Glomerular endothelial cell (primary cell): ENCODE data around the gene REPS1. TPM values are rescaled to one million over a fixed set of nuclear protein-coding genes. Genes with fewer than 3 reads are reported as not detected.
A peak's percentile ranks its signal among the peaks of the same experiment; 100 is the strongest.

Source experiments
- DNase-seq: peaks from one replicate; pipeline ENCODE4 v3.0.0-alpha.2; 2011; ENCODE audit warnings: low read depth, low spot score; ENCODE audit errors: extremely low read depth
- total RNA-seq: library from RNA; depleted of rRNA; stranded (reverse); fragments of >200 nt; gene quantifications from 2 replicates; pipeline ENCODE4 v1.2.3, GENCODE V29; 2015

Gene REPS1
- total RNA-seq, 1 donor from 2014 or later: 32.1 TPM

- no peak for DNase-seq
These were observed 14.4 kb downstream of the REPS1 start for GRCh38 chr6:138973466-138974153.

GRCh38 chr6:138972226-138972665 lies 15.8 kb downstream of the REPS1 start:
- no peak for DNase-seq

GRCh38 chr6:138971601-138972000 lies 16.5 kb downstream of the REPS1 start:
- DNase-seq: no peak

- peak; percentile 75 for DNase-seq
These were observed 17.1 kb downstream of the REPS1 start for GRCh38 chr6:138970856-138971425.

DNA sequence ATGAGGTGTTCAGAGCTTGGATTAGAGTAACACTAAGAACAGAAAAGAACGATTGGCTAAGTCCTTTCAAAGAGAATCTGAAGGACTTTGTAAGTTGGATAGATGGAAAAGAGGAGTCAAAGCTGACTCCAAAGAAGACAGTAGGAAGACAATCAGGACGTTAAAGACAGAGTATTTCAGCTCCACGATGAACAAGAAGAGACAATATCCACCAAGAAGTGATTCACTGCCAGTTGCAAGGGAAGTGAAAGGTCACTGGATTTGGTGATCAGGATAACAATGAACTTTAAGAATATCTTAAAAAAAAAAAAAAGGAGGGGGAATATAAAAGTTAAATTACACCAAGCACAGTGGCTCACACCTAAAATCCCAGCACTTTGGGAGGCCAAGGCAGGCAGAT lies 17.9 kb downstream of the REPS1 start:
- no peak for DNase-seq

DNA sequence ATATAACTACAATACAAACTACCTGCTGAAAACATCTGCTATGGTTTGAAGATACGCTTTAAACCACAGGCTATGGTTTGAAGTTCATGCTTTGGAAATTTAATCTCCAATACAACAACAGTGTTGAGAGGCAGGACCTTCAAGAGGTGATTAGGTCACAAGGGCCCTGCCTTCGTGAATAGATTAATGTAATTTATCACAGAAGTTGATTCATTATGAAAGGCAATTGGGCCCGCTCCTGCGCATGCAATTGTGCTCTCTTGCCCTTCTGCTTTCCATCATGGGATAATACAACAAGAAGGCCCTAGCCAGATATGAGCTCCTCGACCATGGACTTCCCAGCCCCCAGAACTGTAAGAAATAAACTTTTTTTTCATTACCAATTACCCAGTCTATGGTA lies 21.2 kb downstream of the REPS1 start:
- DNase-seq: no peak

DNA sequence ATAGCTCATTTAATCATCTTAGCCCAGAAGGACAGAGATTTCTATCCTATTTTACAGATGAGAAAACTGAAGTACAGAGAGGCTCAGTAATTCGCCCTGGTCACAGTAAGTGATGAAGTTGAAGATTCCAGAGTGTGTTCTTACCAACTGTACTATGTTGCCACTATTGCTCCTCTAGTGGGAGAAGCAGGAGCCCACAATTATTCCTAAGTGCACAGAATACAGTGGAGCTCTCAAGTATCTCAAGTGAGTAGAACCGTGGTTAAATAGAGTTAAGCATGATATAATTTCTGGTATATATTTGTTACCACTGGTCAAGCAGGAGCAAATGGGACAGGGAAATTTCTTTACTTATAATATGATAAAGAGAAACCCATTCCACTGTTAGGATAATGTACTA lies 22.1 kb downstream of the REPS1 start:
- no peak for DNase-seq

DNA sequence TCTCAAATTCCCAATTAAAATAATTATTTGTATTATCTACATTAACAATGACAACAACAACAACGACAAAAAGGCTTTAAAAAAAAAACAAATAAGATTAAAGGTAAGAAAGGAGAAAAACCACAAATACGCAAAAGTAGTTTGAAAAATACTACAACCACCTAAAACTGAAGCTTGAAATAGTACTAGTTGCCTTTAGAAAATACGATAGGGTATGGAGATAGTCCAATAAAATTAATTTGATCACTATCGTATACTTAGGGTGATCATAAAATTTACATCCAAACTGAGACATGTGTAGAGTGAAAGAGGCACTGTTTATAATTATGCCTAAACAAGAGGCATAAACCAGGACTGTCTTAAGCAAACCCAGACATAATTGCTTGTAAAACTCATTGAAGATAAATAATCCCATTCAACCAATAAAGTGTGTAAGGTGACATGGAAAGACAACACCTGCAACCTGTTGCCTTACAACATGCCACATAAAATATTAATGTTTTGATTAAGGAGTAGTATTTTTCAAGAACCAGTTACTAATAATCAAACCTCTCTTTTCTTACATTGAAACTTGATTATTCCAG lies 22.7 kb downstream of the REPS1 start:
- DNase-seq: no peak

GRCh38 chr6:138964012-138964411 lies 24.0 kb downstream of the REPS1 start:
- no peak for DNase-seq

DNA sequence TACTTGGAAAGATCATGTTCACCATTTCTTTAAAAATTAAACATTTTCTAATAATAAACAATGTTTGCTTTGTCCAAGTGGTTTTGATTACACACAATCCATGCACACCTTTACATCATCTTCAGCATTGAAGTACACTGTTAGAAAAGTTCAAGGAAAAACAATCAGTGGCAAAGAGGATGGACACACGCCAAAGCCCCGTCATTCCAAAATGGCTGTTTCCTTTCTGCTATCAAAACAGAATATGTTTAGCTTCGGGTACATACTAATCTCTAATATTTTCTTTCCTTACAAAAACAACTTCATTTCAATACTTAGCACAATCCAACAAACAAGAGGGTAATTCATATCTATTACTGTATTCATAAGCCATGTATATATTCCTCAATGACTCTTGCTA lies 24.5 kb downstream of the REPS1 start:
- DNase-seq: no peak

DNA sequence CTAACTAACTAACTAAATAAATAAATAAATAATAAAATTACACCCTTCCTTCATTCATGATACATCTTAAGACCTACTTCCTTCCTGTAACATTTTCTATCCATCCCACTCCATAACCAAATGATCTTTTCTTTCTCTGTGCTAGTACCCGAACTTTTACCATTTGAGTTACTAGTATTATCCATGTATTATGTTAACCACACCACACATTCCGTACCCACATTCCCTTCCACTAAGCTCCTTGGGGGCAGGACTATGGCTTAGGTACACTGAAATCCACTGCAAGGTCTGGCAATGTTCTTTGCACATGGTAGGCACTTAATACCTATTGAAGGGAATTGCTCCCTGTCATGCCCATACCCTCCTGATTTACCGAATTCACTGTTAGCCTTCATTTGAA lies 24.9 kb downstream of the REPS1 start:
- no peak for DNase-seq

GRCh38 chr6:138959521-138959920 lies 28.5 kb downstream of the REPS1 start:
- DNase-seq: no peak

- DNase-seq: no peak
These were observed 29.5 kb downstream of the REPS1 start for GRCh38 chr6:138958595-138958994.

DNA sequence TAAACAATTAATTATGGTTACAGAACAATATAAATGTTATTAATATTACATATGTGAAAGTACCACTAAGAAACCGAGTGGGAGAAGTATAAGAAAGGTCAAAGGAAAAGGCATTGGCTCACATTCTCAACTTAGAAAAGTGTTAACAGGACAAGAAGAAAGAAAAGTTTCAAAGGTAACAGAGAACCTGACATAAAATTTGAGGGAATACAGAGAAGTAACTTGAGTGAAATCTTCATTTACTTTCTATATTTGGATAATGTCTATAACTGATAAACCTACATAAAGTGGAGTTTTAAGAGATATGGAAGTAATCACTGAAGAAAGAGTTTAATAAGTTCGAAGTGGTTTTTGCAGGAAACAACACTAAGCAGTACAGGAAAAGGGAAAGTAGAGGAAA lies 30.1 kb downstream of the REPS1 start:
- no peak for DNase-seq

- DNase-seq: no peak
These were observed 30.6 kb downstream of the REPS1 start for GRCh38 chr6:138957484-138957883.

GRCh38 chr6:138956244-138956924 lies 31.7 kb downstream of the REPS1 start:
- no peak for DNase-seq

GRCh38 chr6:138955262-138955661 lies 32.8 kb downstream of the REPS1 start:
- no peak for DNase-seq

DNA sequence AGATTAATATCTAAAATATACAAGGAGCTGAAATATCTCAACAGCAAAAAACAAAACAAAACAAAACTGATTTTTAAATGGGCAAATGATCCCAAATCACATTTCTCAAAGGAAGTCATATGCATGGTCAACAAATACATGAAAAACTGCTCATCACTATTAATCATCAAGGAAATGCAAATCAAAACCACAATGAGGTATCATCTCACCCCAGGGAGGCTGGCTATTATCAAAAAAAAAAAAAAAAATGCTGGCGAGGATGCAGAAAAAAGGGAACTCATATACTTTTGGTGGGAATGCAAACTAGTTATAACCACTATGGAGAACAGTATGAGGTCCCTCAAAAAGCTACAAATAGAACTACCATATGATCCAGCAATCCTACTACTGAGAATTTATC lies 34.6 kb downstream of the REPS1 start:
- DNase-seq: no peak

DNA sequence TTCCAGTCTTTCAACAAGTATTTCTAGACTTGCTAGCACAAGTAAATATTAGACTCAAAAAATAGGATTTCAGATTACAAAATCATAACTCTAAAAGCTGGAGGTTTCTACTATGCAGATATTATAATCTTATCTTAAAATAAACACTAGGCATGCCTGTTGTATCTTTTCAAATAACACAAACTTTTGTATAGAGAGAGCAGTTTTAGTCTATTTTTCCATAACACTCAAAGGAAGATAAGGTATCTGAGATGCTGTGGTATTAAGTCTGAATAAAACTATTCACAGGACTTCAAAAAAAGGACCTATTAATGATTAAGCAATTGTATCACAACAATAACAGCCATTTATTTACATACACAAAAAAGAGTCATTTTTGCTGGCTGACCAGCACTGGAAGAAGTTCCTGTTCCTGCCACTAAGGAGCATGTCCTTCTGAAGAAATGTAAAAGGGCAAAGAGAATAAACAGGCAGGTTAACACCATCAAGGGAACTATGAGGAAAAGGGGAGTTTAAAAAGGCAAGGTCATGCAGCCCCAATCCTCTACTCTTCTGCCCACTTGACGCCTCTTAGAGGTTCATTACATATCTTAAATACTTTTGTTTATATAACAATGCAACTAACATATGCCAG lies 39.4 kb downstream of the REPS1 start:
- DNase-seq: no peak

DNA sequence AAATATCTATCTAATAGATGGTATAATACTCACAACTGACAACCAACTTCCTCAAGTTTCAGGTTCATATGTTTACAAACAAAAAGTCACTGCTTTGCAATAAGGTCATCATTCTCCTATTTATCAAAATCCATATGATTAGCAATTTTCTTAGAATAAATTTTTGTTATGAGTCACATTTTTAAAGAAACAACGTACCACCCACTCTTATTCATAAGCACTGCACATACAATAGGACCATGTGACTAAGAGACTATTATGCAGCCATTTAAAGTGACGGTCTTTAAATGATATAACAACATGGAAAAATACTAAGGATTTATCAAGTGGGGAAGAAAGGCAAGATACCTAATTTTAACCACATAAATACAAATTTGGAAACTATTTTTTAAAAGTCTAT lies 40.0 kb downstream of the REPS1 start:
- DNase-seq: no peak

DNA sequence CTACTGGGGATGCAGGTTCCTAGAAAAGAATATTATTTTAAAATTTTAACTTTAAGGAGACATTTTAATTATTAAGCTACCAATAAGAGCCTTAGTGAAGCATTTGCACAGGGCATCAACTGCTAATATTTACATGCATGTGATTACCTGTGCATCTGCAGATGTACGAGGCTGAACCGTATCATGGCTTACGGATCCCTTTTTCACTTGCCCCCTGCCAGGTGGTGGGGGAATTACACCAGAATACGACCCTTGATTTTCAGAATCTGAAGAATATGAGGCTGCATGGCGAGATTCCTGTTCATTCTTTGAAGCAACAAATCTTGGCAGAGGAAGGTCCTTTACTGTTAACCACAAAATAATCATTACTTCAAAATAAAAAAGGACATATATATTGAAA lies 42.7 kb downstream of the REPS1 start:
- DNase-seq: no peak
